Liver (tissue), 9 donors: Measurements from ENCODE around the gene KCNK2. TPM values are rescaled to one million over a fixed set of nuclear protein-coding genes. Genes with fewer than 3 reads are reported as not detected.

Source experiments
- DNase-seq: peaks from one replicate; pipeline ENCODE4 v3.0.0-alpha.2; 2017; ENCODE audit warnings: low spot score
- H3K27ac ChIP-seq, 2 donors: one replicate each; pipeline ENCODE4 v1.7.0; 2013; ENCODE audit warnings: inconsistent platforms in 2 of 2, low read length in 2 of 2, control low read depth in 1 of 2, low read depth in 1 of 2, mild to moderate bottlenecking in 1 of 2
- H3K27me3 ChIP-seq, 4 donors: one replicate each; pipeline versions ENCODE4 v1.6.1 to v1.7.0; 2013; ENCODE audit warnings: low read length in 3 of 4, inconsistent platforms in 1 of 4, mild to moderate bottlenecking in 1 of 4, moderate library complexity in 1 of 4; ENCODE audit not compliant: control insufficient read depth in 4 of 4, insufficient read depth in 4 of 4
- H3K36me3 ChIP-seq, 4 donors: one replicate each; pipeline versions ENCODE4 v1.6.1 to v1.7.0; 2013; ENCODE audit warnings: low read length in 3 of 4, mild to moderate bottlenecking in 3 of 4, low read depth in 1 of 4, moderate library complexity in 1 of 4; ENCODE audit not compliant: control insufficient read depth in 4 of 4, insufficient read depth in 3 of 4
- H3K4me1 ChIP-seq, 4 donors: one replicate each; pipeline versions ENCODE4 v1.6.1 to v1.7.0; 2013; ENCODE audit warnings: low read length in 3 of 4, mild to moderate bottlenecking in 3 of 4, moderate library complexity in 1 of 4; ENCODE audit not compliant: control insufficient read depth in 4 of 4, insufficient read depth in 4 of 4
- H3K4me3 ChIP-seq, 3 donors: one replicate each; pipeline versions ENCODE4 v1.6.1 to v1.7.0; 2013; ENCODE audit warnings: low read length in 3 of 3, control low read depth in 1 of 3, low read depth in 1 of 3, mild to moderate bottlenecking in 1 of 3
- H3K9ac ChIP-seq, 2 donors: one replicate each; pipeline ENCODE4 v1.7.0; 2013; ENCODE audit warnings: low read length in 2 of 2, mild to moderate bottlenecking in 2 of 2, moderate library complexity in 2 of 2, control low read depth in 1 of 2, low read depth in 1 of 2
- H3K9me3 ChIP-seq, 4 donors: one replicate each; pipeline versions ENCODE4 v1.6.1 to v1.7.0; 2013; ENCODE audit warnings: low read length in 3 of 4; ENCODE audit not compliant: control insufficient read depth in 4 of 4
- EGR1 ChIP-seq, 2 donors: IDR thresholded peaks; 2 replicates each; pipeline ENCODE4 v1.6.1; 2016 to 2018; ENCODE audit warnings: antibody characterized with exemption in 2 of 2, low read depth in 2 of 2
- FOXA1 ChIP-seq: IDR thresholded peaks from 2 replicates; pipeline ENCODE4 v1.6.1; 2016; ENCODE audit warnings: antibody characterized with exemption
- FOXA2 ChIP-seq: IDR thresholded peaks from 2 replicates; pipeline ENCODE4 v1.6.1; 2016; ENCODE audit warnings: antibody characterized with exemption
- GABPA ChIP-seq, 2 donors: IDR thresholded peaks in 1 of 2; conservative IDR thresholded peaks in 1 of 2; 2 replicates each; pipeline ENCODE4 v1.6.1; 2016; ENCODE audit warnings: antibody characterized with exemption in 2 of 2, mild to moderate bottlenecking in 1 of 2, moderate library complexity in 1 of 2
- HNF4A ChIP-seq, 2 donors: conservative IDR thresholded peaks; 2 replicates each; pipeline ENCODE4 v1.6.1; 2016; ENCODE audit warnings: antibody characterized with exemption in 2 of 2, mild to moderate bottlenecking in 2 of 2
- HNF4G ChIP-seq: IDR thresholded peaks from 2 replicates; pipeline ENCODE4 v1.6.1; 2016; ENCODE audit warnings: antibody characterized with exemption
- NR2F2 ChIP-seq: IDR thresholded peaks from 2 replicates; pipeline ENCODE4 v1.6.1; 2016; ENCODE audit warnings: antibody characterized with exemption
- RAD21 ChIP-seq, 2 donors: IDR thresholded peaks; 2 replicates each; pipeline ENCODE4 v1.6.1; 2016; ENCODE audit warnings: antibody characterized with exemption in 2 of 2, mild to moderate bottlenecking in 2 of 2
- RXRA ChIP-seq, 2 donors: IDR thresholded peaks; 2 replicates each; pipeline ENCODE4 v1.6.1; 2017 to 2018; ENCODE audit warnings: antibody characterized with exemption in 2 of 2, mild to moderate bottlenecking in 1 of 2
- SP1 ChIP-seq: IDR thresholded peaks from 2 replicates; pipeline ENCODE4 v1.6.1; 2018; ENCODE audit warnings: antibody characterized with exemption, mild to moderate bottlenecking
- TAF1 ChIP-seq: conservative IDR thresholded peaks from 2 replicates; pipeline ENCODE4 v1.6.1; 2016; ENCODE audit warnings: antibody characterized with exemption, mild to moderate bottlenecking
- YY1 ChIP-seq: IDR thresholded peaks from 2 replicates; pipeline ENCODE4 v1.6.1; 2016; ENCODE audit warnings: antibody characterized with exemption, mild to moderate bottlenecking
- WGBS: extraction: QIAGEN DNeasy Blood & Tissue Kit; methylation state at CpG from one replicate; pipeline ENCODE4 v1.1.7; 2013; 5-methylcytosine and 5-hydroxymethylcytosine counted together
- polyA plus RNA-seq, 2 donors: library from polyadenylated mRNA; stranded (reverse) in 1 of 2; unstranded in 1 of 2; fragments of 200-250 nt in 1 of 2; fragments of >200 nt in 1 of 2; fragmentation: Nextera tagmentation in 1 of 2; extraction: Ambion mirVana in 1 of 2; gene quantifications; one replicate each; pipeline versions ENCODE4 v1.2.1 to v1.2.3, GENCODE V29; 2013 to 2015
- total RNA-seq, 2 donors: library from RNA; depleted of rRNA; stranded (reverse); fragments of >200 nt; gene quantifications; one replicate each; pipeline ENCODE4 v1.2.3, GENCODE V29; 2014
- TF ChIP-seq, protein P1 (sequence below): fragments of 150-350 bp; IDR thresholded peaks from 2 replicates; pipeline ENCODE4 v1.5.1; 2017; ENCODE audit warnings: improper control_type of control experiment, low read depth, low read length; ENCODE audit not compliant: missing input control
- TF ChIP-seq, protein P2 (sequence below): IDR thresholded peaks from 2 replicates; pipeline ENCODE4 v1.6.1; 2016; ENCODE audit warnings: antibody characterized with exemption
- TF ChIP-seq, protein P3 (sequence below): IDR thresholded peaks from 2 replicates; pipeline ENCODE4 v1.6.1; 2016; ENCODE audit warnings: antibody characterized with exemption
- TF ChIP-seq, protein P4 (sequence below): IDR thresholded peaks from 2 replicates; pipeline ENCODE4 v1.6.1; 2016; ENCODE audit warnings: antibody characterized with exemption
- TF ChIP-seq, protein P5 (sequence below): IDR thresholded peaks from 2 replicates; pipeline ENCODE4 v1.6.1; 2016; ENCODE audit warnings: antibody characterized with exemption, mild to moderate bottlenecking
- donor health status: healthy.
- donor health status: healthy.
- donor health status: healthy.
- donor health status: healthy.
- donor health status: healthy.

KCNK2 gene
- total and polyA plus RNA-seq, 4 donors = 0.01 to 0.08 TPM; not detected in 2

DNA sequence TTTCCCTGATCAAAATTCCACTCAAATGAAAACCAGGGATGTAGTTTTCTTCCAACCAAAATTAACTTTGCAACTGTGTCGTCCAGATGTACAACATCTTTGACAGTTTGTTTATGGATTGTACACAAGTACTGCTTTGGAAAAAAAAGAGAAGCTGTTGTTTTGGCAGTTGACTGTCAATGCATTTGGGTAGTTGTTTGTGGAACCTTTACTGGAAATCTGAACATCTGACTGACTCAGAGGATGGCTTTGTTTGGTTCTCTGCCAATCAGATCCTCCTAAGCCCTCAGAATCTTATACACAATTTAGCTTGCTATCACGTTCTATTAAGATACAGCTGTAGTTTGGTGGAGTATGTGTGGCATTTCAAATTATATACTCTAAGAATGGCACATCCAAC, 195.0 kb downstream of the KCNK2 start:
- no peak overlapping the region for H3K27ac ChIP-seq
- 35% methylated on average over 2 of the region's 2 CpGs for WGBS
- no peaks in the 10 kb centered on the region for H3K36me3 ChIP-seq
- H3K4me1 ChIP-seq = no peaks in the 10 kb centered on the region
- H3K27me3 ChIP-seq = no peaks in the 10 kb centered on the region
- no peak overlapping the region for H3K9ac ChIP-seq
- DNase-seq = no peak
- no peak overlapping the region for H3K4me3 ChIP-seq
- H3K9me3 ChIP-seq = no peaks in the 10 kb centered on the region
- TF ChIP-seq, protein P1, sequence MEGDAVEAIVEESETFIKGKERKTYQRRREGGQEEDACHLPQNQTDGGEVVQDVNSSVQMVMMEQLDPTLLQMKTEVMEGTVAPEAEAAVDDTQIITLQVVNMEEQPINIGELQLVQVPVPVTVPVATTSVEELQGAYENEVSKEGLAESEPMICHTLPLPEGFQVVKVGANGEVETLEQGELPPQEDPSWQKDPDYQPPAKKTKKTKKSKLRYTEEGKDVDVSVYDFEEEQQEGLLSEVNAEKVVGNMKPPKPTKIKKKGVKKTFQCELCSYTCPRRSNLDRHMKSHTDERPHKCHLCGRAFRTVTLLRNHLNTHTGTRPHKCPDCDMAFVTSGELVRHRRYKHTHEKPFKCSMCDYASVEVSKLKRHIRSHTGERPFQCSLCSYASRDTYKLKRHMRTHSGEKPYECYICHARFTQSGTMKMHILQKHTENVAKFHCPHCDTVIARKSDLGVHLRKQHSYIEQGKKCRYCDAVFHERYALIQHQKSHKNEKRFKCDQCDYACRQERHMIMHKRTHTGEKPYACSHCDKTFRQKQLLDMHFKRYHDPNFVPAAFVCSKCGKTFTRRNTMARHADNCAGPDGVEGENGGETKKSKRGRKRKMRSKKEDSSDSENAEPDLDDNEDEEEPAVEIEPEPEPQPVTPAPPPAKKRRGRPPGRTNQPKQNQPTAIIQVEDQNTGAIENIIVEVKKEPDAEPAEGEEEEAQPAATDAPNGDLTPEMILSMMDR = no peak
- TF ChIP-seq, protein P2, sequence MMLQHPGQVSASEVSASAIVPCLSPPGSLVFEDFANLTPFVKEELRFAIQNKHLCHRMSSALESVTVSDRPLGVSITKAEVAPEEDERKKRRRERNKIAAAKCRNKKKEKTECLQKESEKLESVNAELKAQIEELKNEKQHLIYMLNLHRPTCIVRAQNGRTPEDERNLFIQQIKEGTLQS = no peak
- TF ChIP-seq YY1 = no peak
- no peak for TF ChIP-seq HNF4G
- TF ChIP-seq, protein P3, sequence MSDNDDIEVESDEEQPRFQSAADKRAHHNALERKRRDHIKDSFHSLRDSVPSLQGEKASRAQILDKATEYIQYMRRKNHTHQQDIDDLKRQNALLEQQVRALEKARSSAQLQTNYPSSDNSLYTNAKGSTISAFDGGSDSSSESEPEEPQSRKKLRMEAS = no peak
- TF ChIP-seq RAD21 (IDR thresholded peaks at IDR 0.05) = no peak
- TF ChIP-seq, protein P4, sequence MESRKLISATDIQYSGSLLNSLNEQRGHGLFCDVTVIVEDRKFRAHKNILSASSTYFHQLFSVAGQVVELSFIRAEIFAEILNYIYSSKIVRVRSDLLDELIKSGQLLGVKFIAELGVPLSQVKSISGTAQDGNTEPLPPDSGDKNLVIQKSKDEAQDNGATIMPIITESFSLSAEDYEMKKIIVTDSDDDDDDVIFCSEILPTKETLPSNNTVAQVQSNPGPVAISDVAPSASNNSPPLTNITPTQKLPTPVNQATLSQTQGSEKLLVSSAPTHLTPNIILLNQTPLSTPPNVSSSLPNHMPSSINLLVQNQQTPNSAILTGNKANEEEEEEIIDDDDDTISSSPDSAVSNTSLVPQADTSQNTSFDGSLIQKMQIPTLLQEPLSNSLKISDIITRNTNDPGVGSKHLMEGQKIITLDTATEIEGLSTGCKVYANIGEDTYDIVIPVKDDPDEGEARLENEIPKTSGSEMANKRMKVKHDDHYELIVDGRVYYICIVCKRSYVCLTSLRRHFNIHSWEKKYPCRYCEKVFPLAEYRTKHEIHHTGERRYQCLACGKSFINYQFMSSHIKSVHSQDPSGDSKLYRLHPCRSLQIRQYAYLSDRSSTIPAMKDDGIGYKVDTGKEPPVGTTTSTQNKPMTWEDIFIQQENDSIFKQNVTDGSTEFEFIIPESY = no peak
- no peak for TF ChIP-seq FOXA2
- TF ChIP-seq SP1 = no peak
- no peak for TF ChIP-seq GABPA (IDR thresholded peaks at IDR 0.05 in 1 of 2, conservative IDR thresholded peaks at IDR 0.05 in 1 of 2)
- no peak for TF ChIP-seq NR2F2
- TF ChIP-seq TAF1 = no peak
- TF ChIP-seq HNF4A (conservative IDR thresholded peaks at IDR 0.05) = no peak
- TF ChIP-seq, protein P5, sequence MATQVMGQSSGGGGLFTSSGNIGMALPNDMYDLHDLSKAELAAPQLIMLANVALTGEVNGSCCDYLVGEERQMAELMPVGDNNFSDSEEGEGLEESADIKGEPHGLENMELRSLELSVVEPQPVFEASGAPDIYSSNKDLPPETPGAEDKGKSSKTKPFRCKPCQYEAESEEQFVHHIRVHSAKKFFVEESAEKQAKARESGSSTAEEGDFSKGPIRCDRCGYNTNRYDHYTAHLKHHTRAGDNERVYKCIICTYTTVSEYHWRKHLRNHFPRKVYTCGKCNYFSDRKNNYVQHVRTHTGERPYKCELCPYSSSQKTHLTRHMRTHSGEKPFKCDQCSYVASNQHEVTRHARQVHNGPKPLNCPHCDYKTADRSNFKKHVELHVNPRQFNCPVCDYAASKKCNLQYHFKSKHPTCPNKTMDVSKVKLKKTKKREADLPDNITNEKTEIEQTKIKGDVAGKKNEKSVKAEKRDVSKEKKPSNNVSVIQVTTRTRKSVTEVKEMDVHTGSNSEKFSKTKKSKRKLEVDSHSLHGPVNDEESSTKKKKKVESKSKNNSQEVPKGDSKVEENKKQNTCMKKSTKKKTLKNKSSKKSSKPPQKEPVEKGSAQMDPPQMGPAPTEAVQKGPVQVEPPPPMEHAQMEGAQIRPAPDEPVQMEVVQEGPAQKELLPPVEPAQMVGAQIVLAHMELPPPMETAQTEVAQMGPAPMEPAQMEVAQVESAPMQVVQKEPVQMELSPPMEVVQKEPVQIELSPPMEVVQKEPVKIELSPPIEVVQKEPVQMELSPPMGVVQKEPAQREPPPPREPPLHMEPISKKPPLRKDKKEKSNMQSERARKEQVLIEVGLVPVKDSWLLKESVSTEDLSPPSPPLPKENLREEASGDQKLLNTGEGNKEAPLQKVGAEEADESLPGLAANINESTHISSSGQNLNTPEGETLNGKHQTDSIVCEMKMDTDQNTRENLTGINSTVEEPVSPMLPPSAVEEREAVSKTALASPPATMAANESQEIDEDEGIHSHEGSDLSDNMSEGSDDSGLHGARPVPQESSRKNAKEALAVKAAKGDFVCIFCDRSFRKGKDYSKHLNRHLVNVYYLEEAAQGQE = no peak
- TF ChIP-seq RXRA (IDR thresholded peaks at IDR 0.05) = no peak
- no peak for TF ChIP-seq FOXA1

DNA sequence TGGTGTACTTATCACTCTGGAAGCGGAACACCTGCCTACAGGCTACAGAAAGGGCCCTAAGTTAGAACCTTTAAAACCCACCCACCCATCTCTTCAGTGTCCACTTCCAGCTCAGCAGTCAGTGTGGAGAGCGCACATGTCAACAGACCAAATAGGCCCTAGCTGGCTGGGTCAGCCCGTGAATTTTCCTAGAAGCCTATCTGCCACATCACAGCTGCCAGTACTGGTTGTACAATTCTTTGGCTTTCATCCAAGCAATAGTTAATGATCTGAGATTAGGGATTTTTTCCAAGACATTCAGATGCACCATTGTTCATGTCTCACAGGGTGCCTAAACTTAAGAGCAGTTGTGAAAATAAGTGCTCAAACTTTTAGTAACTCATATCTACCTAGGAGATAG, 197.1 kb downstream of the KCNK2 start:
- Histone ChIP-seq H3K27me3 (no peaks in the 10 kb centered on the region), H3K4me1 (no peaks in the 10 kb centered on the region), H3K36me3 (no peaks in the 10 kb centered on the region), H3K4me3 (no peak overlapping the region), H3K27ac (no peak overlapping the region), H3K9me3 (no peaks in the 10 kb centered on the region), H3K9ac (no peak overlapping the region)
- TF ChIP-seq RXRA (IDR thresholded peaks at IDR 0.05) (no peak), FOXA1 (no peak), NR2F2 (no peak), YY1 (no peak), HNF4A (conservative IDR thresholded peaks at IDR 0.05) (no peak), FOXA2 (no peak), RAD21 (IDR thresholded peaks at IDR 0.05) (no peak), EGR1 (IDR thresholded peaks at IDR 0.05; ENCODE audit: low read depth in 2 of 2) (no peak), TAF1 (no peak), SP1 (no peak)
- TF ChIP-seq, protein P2 = no peak
- TF ChIP-seq, protein P3 = no peak
- no peak for DNase-seq
- WGBS = 53% methylated on average over 3 of the region's 3 CpGs
